BE2C (cell line): ENCODE data around the gene VEZT.
"Not testable (repeated sequence)": the region's sequence is repeated elsewhere in the genome, so short reads cannot be mapped to it uniquely, and the experiment has no call there.

Experiments
- DNase-seq: peaks from one replicate; pipeline ENCODE4 v3.0.0-alpha.2; 2020
- H3K27me3 ChIP-seq: fragments of 250-450 bp; sonication (Bioruptor Pico); 2 replicates; pipeline ENCODE4 v1.5.1; 2020; ENCODE audit warnings: mild to moderate bottlenecking
- H3K36me3 ChIP-seq: fragments of 250-450 bp; sonication (Bioruptor Pico); 2 replicates; pipeline ENCODE4 v1.5.1; 2020; ENCODE audit warnings: mild to moderate bottlenecking
- H3K4me1 ChIP-seq: fragments of 250-450 bp; sonication (Bioruptor Pico); 2 replicates; pipeline ENCODE4 v1.5.1; 2020
- H3K4me3 ChIP-seq: 2 replicates; pipeline ENCODE4 v1.5.1; 2011; ENCODE audit warnings: low read depth, low read length
- H3K9me3 ChIP-seq: fragments of 250-450 bp; sonication (Bioruptor Pico); 2 replicates; pipeline ENCODE4 v1.5.1; 2020
- TF ChIP-seq, protein P1 (sequence below): IDR thresholded peaks from 2 replicates; pipeline ENCODE4 v1.5.1; 2012; ENCODE audit warnings: mild to moderate bottlenecking, low read depth, low read length

Gene VEZT

DNA sequence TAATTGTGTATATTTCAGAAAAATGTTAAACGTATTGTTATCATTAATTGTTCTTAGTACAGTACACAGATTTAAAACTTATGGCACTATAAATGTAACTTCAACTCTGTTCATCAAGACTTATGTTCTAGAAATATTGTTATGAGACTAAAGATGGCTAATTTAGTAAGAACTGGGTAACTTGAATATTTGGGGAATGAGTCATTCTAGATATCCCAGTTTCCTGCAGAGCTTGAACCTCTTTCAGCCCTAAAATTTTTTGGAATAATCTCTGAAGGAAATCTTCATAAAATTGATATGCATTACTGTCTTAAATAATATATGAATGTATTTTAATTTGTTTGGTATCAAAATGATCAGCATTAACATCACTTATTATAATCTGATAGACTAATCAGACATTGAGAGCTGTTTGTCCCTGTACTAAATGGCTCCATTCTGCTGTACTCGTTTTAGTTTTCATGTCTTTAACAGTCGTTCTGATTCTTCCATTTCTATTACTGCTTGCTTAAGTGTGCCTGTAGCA is 87.1 kb downstream of the VEZT start:
- H3K4me1 ChIP-seq, result no peaks in the 10 kb centered on the region; the same call in 1 of the 2 replicates
- H3K9me3 ChIP-seq, result no peaks in the 10 kb centered on the region
- H3K4me3 ChIP-seq, result no peak overlapping the region
- TF ChIP-seq, protein P1, sequence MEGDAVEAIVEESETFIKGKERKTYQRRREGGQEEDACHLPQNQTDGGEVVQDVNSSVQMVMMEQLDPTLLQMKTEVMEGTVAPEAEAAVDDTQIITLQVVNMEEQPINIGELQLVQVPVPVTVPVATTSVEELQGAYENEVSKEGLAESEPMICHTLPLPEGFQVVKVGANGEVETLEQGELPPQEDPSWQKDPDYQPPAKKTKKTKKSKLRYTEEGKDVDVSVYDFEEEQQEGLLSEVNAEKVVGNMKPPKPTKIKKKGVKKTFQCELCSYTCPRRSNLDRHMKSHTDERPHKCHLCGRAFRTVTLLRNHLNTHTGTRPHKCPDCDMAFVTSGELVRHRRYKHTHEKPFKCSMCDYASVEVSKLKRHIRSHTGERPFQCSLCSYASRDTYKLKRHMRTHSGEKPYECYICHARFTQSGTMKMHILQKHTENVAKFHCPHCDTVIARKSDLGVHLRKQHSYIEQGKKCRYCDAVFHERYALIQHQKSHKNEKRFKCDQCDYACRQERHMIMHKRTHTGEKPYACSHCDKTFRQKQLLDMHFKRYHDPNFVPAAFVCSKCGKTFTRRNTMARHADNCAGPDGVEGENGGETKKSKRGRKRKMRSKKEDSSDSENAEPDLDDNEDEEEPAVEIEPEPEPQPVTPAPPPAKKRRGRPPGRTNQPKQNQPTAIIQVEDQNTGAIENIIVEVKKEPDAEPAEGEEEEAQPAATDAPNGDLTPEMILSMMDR, result no peak
- H3K36me3 ChIP-seq, result peaks cover 12% of the 10 kb centered on the region
- 0 out of 2 replicates have a peak, but pooled peaks cover 2% of the 10 kb centered on the region for H3K27me3 ChIP-seq
- no peak for DNase-seq

DNA sequence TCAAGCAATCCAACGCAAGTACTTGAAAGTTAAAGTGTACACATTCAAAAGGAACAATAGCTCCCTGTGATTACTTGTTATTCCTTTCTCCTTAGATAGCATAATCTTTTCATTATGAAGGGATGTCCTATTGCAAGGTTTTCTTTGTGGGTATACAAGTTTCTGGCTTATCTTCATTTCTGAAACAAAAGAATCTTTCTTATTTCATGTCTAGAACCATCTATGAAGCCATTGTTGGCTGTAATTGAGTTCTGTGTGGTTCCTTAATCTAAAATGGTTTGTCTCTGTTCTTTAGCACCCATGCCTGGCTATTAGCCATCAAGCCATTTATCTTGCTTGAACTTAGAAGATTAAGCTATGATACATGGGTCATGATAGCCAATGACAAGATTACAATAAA is 95.0 kb downstream of the VEZT start:
- DNase-seq, result no peak
- TF ChIP-seq, protein P1, result no peak
- Histone ChIP-seq H3K36me3 (no peaks in the 10 kb centered on the region; the same call in 1 of the 2 replicates), H3K27me3 (no peaks in the 10 kb centered on the region), H3K4me3 (no peak overlapping the region), H3K9me3 (no peaks in the 10 kb centered on the region), H3K4me1 (no peaks in the 10 kb centered on the region)

DNA sequence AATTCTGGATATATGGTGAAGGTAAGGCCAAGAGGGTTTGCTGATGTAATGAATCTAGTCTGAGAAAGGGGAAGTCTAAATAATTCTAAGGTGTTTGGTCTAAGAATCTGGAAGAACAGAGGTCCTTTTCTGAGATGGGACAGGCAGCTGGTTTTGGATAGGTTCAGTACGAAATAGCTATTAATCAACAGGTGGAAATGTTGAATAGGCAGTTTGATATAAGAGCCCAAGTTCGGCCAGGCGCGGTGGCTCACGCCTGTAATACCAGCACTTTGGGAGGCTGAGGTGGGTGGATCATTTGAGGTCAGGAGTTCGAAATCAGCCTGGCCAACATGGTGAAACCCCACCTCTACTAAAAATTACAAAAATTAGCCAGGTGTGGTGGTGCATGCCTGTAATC is 97.1 kb downstream of the VEZT start:
- H3K36me3 ChIP-seq, H3K27me3 ChIP-seq, DNase-seq, H3K9me3 ChIP-seq, H3K4me1 ChIP-seq, H3K4me3 ChIP-seq: not testable (repeated sequence)

DNA sequence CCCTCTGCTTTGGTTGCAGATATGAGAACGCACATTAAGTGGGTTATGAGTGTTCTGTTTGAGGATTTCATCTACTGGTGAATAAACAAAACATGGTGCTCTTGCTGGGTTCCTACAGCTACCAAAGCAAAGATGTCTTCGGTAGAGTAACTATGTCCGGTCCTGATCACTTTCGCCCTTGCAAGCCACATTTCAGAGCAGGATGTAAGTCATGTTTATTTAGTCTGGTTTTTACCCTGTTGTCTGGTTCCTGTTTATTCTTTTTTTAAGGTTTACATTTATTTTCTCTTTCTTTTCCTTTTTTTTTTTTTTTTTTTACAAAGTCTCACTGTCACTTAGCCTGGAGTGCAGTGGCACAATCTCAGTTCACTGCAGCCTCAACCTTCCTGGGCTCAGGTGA is 99.2 kb downstream of the VEZT start:
- H3K4me1 ChIP-seq, result no peaks in the 10 kb centered on the region
- H3K4me3 ChIP-seq, result no peak overlapping the region
- DNase-seq, result no peak
- TF ChIP-seq, protein P1, result no peak
- no peaks in the 10 kb centered on the region for H3K27me3 ChIP-seq
- no peaks in the 10 kb centered on the region for H3K9me3 ChIP-seq
- no peaks in the 10 kb centered on the region for H3K36me3 ChIP-seq

DNA sequence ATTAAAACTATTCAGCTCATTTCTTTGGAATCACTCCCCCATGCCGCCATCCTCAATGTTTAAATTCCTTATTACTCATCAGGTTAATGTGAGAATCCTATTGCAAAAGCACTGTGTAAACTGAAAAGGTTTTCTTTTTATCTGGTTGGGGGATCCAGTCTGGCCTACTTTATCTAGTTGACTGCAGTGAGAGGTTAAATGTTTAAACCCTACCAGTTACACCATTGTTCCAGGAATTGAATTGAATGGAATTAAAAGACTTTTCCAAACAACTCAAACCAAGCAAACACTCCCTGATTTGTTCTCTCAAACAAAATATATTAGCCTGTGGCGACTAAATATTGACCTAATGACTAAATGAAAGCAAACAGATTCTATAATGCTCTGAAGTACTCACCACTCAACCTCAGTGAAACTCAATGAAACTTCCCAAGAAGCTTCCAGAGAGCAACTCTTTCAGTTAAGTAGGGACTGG is 100.5 kb downstream of the VEZT start:
- DNase-seq, result no peak
- Histone ChIP-seq H3K4me1 (no peaks in the 10 kb centered on the region), H3K36me3 (no peaks in the 10 kb centered on the region), H3K9me3 (no peaks in the 10 kb centered on the region), H3K4me3 (no peak overlapping the region), H3K27me3 (no peaks in the 10 kb centered on the region)
- TF ChIP-seq, protein P1, result no peak

DNA sequence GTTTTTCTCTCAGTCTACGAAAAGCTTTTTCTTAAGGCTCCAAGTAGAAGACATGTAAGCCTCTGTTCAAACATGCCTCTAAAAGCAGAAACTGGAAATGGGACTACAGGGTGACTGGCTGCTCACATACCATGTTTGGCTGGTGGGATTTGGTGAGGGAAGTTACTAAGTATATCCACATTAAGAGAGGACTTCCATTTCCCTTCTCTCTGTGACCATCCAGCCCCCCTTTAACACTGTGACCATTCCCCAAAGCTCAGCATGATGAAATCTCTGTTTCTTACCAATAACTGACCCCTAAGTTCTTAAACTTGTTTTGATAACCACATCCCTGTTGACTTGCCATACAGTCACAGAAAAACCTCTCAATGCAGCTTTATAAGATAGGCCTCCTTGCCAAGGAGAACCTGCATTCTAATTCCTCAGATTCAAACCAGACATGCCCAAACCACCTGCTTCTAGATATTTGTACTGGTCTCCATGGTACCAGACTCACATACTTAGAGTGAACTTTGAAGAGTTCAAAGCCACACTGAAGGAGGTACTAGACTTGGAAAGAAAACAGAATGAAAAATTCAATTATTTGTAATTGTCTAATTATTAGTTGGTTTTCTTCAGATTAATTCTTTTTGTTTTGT is 102.2 kb downstream of the VEZT start:
- TF ChIP-seq, protein P1, result no peak
- H3K36me3 ChIP-seq, result no peaks in the 10 kb centered on the region
- H3K4me1 ChIP-seq, result no peaks in the 10 kb centered on the region
- DNase-seq, result no peak
- no peaks in the 10 kb centered on the region for H3K9me3 ChIP-seq
- no peak overlapping the region for H3K4me3 ChIP-seq
- no peaks in the 10 kb centered on the region for H3K27me3 ChIP-seq
